Pancreas (tissue), 10 donors: ENCODE data around the gene NPAS2. TPM values are rescaled to one million over a fixed set of nuclear protein-coding genes. Genes with fewer than 3 reads are reported as not detected.
A peak's percentile ranks its signal among the peaks of the same experiment; 100 is the strongest.

ENCODE experiments used
- ATAC-seq, 4 donors: fragments of 200-7000 bp; cut with Tn5 transposase; one replicate each; pipeline versions ENCODE4 v1.8.0 to v1.9.1; 2020; ENCODE audit warnings: mild to moderate bottlenecking in 4 of 4, moderate library complexity in 4 of 4
- DNase-seq, 6 donors: peaks; one replicate each; pipeline ENCODE4 v3.0.0-alpha.2; 2020
- FAIRE-seq: peaks from 2 replicates; lab custom pipeline; 2012; peaks lifted over from hg19 to GRCh38; lab: Jason Lieb, UNC
- H3K27ac ChIP-seq, 4 donors: fragments of 200-600 bp; sonication (generic); 1 replicate in 3 of 4; 2 replicates in 1 of 4; pipeline versions ENCODE4 v1.5.0 to v1.8.0; 2020
- H3K27me3 ChIP-seq, 4 donors: fragments of 200-600 bp; one replicate each; pipeline ENCODE4 v1.8.0; 2021
- H3K36me3 ChIP-seq, 3 donors: fragments of 200-600 bp; sonication (generic) in 1 of 3; one replicate each; pipeline versions ENCODE4 v1.5.0 to v1.8.0; 2020 to 2021
- H3K4me1 ChIP-seq, 3 donors: fragments of 200-600 bp; one replicate each; pipeline ENCODE4 v1.8.0; 2021
- H3K4me3 ChIP-seq, 4 donors: fragments of 200-600 bp; sonication (generic) in 2 of 4; one replicate each; pipeline versions ENCODE4 v1.5.0 to v1.8.0; 2020 to 2021
- H3K9me3 ChIP-seq, 4 donors: fragments of 200-600 bp; one replicate each; pipeline ENCODE4 v1.8.0; 2021
- WGBS, 2 donors: extraction: QIAGEN DNeasy Blood & Tissue Kit; methylation state at CpG; one replicate each; pipeline ENCODE4 v1.1.7; 2013; 5-methylcytosine and 5-hydroxymethylcytosine counted together
- intact Hi-C, 3 donors: fragments of 100-400 bp; cut with DNase I; formaldehyde crosslinking; loops; one replicate each; pipeline versions ENCODE4 v1.11.1 to v1.14.2; 2022
- polyA plus RNA-seq, 2 donors: library from polyadenylated mRNA; stranded (reverse); fragments of 200-250 nt; gene quantifications; one replicate each; pipeline ENCODE4 v1.2.3, GENCODE V29; 2013
- total RNA-seq, 6 donors: library from RNA; stranded (reverse); fragmentation: NEBNext Ultra II Directional in 4 of 6; extraction: Animal tissue kit (Norgen Biotek cat#: 25700) in 4 of 6; gene quantifications; one replicate each; pipeline versions ENCODE4 v1.2.1 to v1.2.4, GENCODE V29; 2021 to 2023
- TF ChIP-seq, protein P1 (sequence below), 4 donors: fragments of 200-600 bp; sonication (generic) in 3 of 4; IDR thresholded peaks; one replicate each; pipeline versions ENCODE4 v1.5.0 to v1.8.0; 2021; ENCODE audit warnings: antibody characterized with exemption in 4 of 4
- donor health status: healthy with polysubstance abuse.
- donor health status: DM: no; HTN: no; CAD: no; lungs with moderate emphysema.
- donor health status: DM: no; HTN: no; CAD: no.
- donor health status: control.
- donor health status: control.
- donor health status: Bipolar disorder and iron deficiency.
- donor health status: DM: yes; HTN: yes; CAD: no.
- donor health status: DM: no; HTN: no; CAD: no.
- donor health status: DM: no; HTN: no; CAD: no.
- donor health status: DM: yes; HTN: yes; CAD: no.

NPAS2 gene
- total and polyA plus RNA-seq, 8 donors, result 20.6 to 46.3 (median 32.7) TPM

DNA sequence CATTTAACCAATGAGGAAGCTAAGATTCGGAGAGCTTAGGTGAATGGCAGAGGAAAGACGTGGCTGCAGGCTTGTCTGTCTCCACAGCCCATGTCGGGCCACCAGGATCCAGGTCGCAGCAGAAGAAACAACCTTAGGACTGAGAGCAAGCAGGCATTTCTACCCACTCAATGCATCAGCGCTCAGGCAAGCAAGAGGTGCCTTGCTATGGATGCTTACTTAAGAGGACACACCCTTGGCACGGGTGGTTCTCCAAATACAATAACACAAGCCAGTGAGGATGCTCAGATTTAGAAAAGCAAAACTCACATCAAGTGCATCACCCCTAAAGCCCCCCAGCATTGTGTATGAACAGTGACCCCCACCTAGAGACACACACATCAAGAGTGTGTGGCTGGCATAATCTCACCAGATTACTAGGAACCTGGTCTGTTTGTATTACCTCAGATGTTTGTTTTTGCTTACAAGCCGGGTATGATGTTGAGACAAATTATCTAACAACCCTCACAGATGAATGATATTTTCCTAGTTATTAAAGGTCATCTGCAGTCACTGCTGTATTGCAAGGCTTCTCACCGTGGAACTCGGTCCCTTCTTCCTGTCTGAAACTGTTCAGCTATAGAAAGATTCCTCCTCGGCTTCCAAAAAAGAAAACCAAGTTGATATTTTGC lies 34.2 kb upstream of the NPAS2 start:
- ATAC-seq (peak in 1 of 4 donors; percentile 26), FAIRE-seq (no peak), DNase-seq (no peak)
- no peak overlapping the region for H3K27ac ChIP-seq
- H3K9me3 ChIP-seq, result no peaks in the 10 kb centered on the region
- no peak overlapping the region for H3K4me3 ChIP-seq
- no peaks in the 10 kb centered on the region for H3K27me3 ChIP-seq
- H3K4me1 ChIP-seq, result no peaks in the 10 kb centered on the region
- WGBS, 2 donors, result 68 to 73% methylated on average over 10 of the region's 10 CpGs
- intact Hi-C loops, result no loop called here
- TF ChIP-seq, protein P1, sequence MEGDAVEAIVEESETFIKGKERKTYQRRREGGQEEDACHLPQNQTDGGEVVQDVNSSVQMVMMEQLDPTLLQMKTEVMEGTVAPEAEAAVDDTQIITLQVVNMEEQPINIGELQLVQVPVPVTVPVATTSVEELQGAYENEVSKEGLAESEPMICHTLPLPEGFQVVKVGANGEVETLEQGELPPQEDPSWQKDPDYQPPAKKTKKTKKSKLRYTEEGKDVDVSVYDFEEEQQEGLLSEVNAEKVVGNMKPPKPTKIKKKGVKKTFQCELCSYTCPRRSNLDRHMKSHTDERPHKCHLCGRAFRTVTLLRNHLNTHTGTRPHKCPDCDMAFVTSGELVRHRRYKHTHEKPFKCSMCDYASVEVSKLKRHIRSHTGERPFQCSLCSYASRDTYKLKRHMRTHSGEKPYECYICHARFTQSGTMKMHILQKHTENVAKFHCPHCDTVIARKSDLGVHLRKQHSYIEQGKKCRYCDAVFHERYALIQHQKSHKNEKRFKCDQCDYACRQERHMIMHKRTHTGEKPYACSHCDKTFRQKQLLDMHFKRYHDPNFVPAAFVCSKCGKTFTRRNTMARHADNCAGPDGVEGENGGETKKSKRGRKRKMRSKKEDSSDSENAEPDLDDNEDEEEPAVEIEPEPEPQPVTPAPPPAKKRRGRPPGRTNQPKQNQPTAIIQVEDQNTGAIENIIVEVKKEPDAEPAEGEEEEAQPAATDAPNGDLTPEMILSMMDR (IDR thresholded peaks at IDR 0.05), result no peak
- no peaks in the 10 kb centered on the region for H3K36me3 ChIP-seq

DNA sequence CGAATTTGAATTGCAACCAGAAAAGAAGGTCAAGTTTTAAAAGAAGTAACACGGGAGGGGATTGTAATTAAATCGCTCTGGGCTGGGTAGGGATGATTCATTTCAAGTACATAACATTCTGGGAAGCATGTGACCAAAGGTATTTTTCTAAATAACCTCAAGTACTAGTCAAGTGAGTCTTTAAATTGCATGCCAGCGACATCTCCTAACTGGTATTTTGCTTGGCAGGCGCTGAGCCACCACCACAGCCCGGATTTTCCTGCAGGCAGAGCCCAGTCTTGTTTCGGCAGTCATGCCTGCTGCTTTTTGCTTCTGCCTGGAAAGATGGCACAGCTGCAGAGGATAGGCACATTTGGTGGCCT lies 33.7 kb upstream of the NPAS2 start:
- peaks cover 0 to 2% (median 0%) of the 10 kb centered on the region in 3 donors for H3K4me1 ChIP-seq
- DNase-seq (no peak), ATAC-seq (peak in 3 of 4 donors; percentile 55 to 71 (median 63)), FAIRE-seq (no peak)
- H3K27me3 ChIP-seq, result no peaks in the 10 kb centered on the region
- peak overlapping the region in 2 of 4 donors; percentile 9 to 46 for H3K27ac ChIP-seq
- WGBS, 2 donors, result 61 to 70% methylated on average over 7 of the region's 7 CpGs
- TF ChIP-seq, protein P1 (IDR thresholded peaks at IDR 0.05), result no peak
- H3K9me3 ChIP-seq, result no peaks in the 10 kb centered on the region
- no peaks in the 10 kb centered on the region for H3K36me3 ChIP-seq
- intact Hi-C loops, result no loop called here
- no peak overlapping the region for H3K4me3 ChIP-seq

DNA sequence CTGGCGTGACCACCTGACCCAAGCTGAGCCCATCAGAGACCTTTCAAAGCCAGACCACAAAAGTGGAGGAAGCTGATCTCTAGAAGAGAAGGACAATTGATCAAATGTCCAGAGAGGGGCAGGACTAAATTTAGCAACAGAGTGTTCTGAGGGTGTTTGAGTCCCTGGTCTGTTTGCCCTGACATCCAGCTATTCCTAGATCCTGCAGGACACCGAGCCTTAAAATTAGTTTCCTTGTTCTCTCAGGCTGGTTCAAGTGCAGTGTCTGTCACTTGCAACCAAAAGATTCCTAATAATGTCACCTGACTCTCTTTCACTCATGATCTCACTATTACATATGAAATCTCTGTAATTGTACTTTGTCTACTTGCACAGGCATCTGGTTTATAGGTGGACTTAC lies 33.0 kb upstream of the NPAS2 start:
- ATAC-seq (no peak), DNase-seq (no peak), FAIRE-seq (no peak)
- H3K9me3 ChIP-seq, result no peaks in the 10 kb centered on the region
- H3K4me3 ChIP-seq, result no peak overlapping the region
- intact Hi-C loops, result no loop called here
- no peak overlapping the region for H3K27ac ChIP-seq
- TF ChIP-seq, protein P1 (IDR thresholded peaks at IDR 0.05), result no peak
- no peaks in the 10 kb centered on the region for H3K27me3 ChIP-seq
- peaks cover 0 to 7% (median 0%) of the 10 kb centered on the region in 3 donors for H3K4me1 ChIP-seq
- H3K36me3 ChIP-seq, result no peaks in the 10 kb centered on the region
- 96 to 98% methylated on average over 2 of the region's 2 CpGs for WGBS, 2 donors

DNA sequence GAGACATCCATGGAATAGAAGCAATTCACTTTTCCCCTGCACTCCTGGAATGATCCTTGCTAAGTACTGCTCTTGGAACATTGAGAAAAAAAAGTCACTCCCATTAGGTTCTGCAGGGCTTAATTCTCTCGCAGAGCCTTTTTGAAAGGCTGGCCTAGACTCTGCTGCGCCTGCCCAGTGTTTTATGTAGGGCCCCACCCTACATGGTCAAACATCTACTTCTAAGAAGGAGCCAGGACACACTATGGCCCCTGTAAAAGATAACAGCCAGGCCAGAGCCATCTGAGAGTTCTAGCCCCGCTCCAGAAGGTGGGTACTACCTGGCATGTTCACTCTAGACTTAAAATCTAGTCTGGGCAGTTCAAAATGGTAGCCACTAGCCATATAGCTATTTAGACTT lies 30.6 kb upstream of the NPAS2 start:
- Histone ChIP-seq H3K9me3 (no peaks in the 10 kb centered on the region), H3K27ac (no peak overlapping the region), H3K36me3 (no peaks in the 10 kb centered on the region), H3K4me1 (peaks cover 0 to 7% (median 0%) of the 10 kb centered on the region in 3 donors), H3K27me3 (no peaks in the 10 kb centered on the region), H3K4me3 (no peak overlapping the region)
- 98 to 100% methylated on average over 3 of the region's 3 CpGs for WGBS, 2 donors
- DNase-seq (no peak), ATAC-seq (no peak), FAIRE-seq (no peak)
- TF ChIP-seq, protein P1 (IDR thresholded peaks at IDR 0.05), result no peak
- intact Hi-C loops, result no loop called here

DNA sequence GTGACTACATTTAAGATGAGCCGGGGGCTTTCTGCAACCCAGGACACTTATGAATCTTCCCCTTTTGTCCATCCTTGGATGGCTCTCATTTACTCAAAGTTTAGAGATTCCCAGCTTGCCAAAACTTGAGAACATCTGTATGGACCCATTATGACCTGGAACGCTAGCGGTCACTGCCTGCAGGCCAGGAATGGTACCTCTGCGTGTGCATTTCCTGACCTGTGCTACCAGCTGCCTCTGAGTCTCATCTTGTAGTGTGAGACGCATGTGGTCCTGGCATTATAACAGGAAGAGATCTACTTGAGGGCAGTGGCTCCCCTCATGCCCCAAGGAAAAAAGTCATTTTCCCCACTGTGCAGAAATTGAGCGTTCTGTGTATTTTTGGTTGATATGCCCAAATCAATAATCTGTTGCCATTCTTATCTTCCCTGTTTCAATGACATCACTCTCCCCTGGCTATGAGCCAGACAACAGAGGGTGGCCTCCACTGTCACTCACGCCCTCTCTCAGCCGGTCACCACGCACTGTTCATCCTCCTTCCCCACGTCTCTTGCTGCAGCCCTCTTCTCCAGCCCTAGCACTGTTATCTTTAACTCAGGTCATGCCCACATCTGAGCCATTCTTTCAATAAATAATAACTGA lies 28.5 kb upstream of the NPAS2 start:
- Histone ChIP-seq H3K27me3 (no peaks in the 10 kb centered on the region), H3K27ac (peak overlapping the region in 2 of 4 donors; percentile 38 to 54), H3K36me3 (no peaks in the 10 kb centered on the region), H3K9me3 (no peaks in the 10 kb centered on the region), H3K4me3 (no peak overlapping the region), H3K4me1 (peaks cover 0 to 7% (median 0%) of the 10 kb centered on the region in 3 donors)
- WGBS, 2 donors, result 33 to 38% methylated on average over 10 of the region's 10 CpGs
- FAIRE-seq (no peak), DNase-seq (peak in 3 of 6 donors; percentile 34 to 57 (median 51)), ATAC-seq (peak; percentile 64 to 79 (median 76))
- TF ChIP-seq, protein P1 (IDR thresholded peaks at IDR 0.05), result no peak
- intact Hi-C loops, result no loop called here
